HEK293T (cell line): ENCODE results near the gene ARHGAP20.

Source experiments
- ARNT ChIP-seq: fragments of 450-650 bp; IDR thresholded peaks from 2 replicates; pipeline ENCODE4 v1.6.1; 2017; ENCODE audit warnings: mild to moderate bottlenecking
- BHLHE40 ChIP-seq: fragments of 450-650 bp; IDR thresholded peaks from 2 replicates; pipeline ENCODE4 v1.6.1; 2016; ENCODE audit warnings: mild to moderate bottlenecking, moderate library complexity, borderline replicate concordance
- ELF4 ChIP-seq: fragments of 450-650 bp; IDR thresholded peaks from 2 replicates; pipeline ENCODE4 v1.6.1; 2017; ENCODE audit warnings: antibody characterized with exemption
- FOXM1 ChIP-seq: fragments of 450-650 bp; IDR thresholded peaks from 2 replicates; pipeline ENCODE4 v1.6.1; 2017; ENCODE audit warnings: mild to moderate bottlenecking, borderline replicate concordance
- LEF1 ChIP-seq: fragments of 450-650 bp; IDR thresholded peaks from 2 replicates; pipeline ENCODE4 v1.6.1; 2017; ENCODE audit warnings: mild to moderate bottlenecking, borderline replicate concordance
- NFRKB ChIP-seq: fragments of 450-650 bp; IDR thresholded peaks from 2 replicates; pipeline ENCODE4 v1.6.1; 2016; ENCODE audit warnings: mild to moderate bottlenecking, moderate library complexity
- SP1 ChIP-seq: fragments of 450-650 bp; IDR thresholded peaks from 2 replicates; pipeline ENCODE4 v1.6.1; 2017
- SUZ12 ChIP-seq: fragments of 450-650 bp; IDR thresholded peaks from 2 replicates; pipeline ENCODE4 v1.6.1; 2016; ENCODE audit warnings: mild to moderate bottlenecking
- TARDBP ChIP-seq: fragments of 450-650 bp; IDR thresholded peaks from 2 replicates; pipeline ENCODE4 v1.6.1; 2016

DNA sequence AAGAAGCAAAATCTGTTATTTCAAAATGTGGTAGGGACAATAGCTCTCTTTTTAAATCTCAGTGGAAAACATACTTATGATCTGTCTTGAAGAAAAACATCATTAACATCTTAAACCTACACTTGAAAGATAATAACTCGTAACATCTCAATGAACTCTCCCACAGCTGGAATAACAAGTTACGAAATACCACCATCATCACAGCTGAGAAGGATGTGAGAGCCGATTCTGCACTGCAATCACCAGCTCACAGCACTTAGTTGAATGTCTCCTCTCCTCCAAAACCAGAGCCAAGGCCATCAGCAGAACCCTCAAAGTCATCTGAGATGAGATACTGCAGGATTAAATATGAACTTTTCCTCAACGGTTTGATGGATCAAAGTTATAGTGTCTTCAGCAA lies 124.3 kb downstream of the ARHGAP20 start:
- TF ChIP-seq SP1 (no peak), BHLHE40 (no peak), SUZ12 (no peak), FOXM1 (no peak), ELF4 (no peak), TARDBP (no peak), LEF1 (no peak), NFRKB (no peak), ARNT (no peak)
